Adrenal gland (tissue), 5 donors: ENCODE data around the gene TFDP1.

Experiments
- CTCF ChIP-seq, 6 experiments: fragments of 450-650 bp in 4 of 6; fragments of 200-600 bp in 2 of 6; sonication (generic) in 1 of 6; IDR thresholded peaks; 1 replicate in 5 of 6; 2 replicates in 1 of 6; pipeline versions ENCODE4 v1.5.1 to v1.8.0; 2016 to 2021; ENCODE audit warnings: antibody characterized with exemption in 6 of 6, mild to moderate bottlenecking in 2 of 6, moderate library complexity in 1 of 6
- POLR2A ChIP-seq, 2 donors: fragments of 450-650 bp; IDR thresholded peaks; one replicate each; pipeline ENCODE4 v1.6.1; 2017; ENCODE audit warnings: antibody characterized with exemption in 2 of 2, mild to moderate bottlenecking in 2 of 2, moderate library complexity in 1 of 2
- donor health status: DM: no; HTN: no; CAD: no.

- TF ChIP-seq CTCF (IDR thresholded peaks at IDR 0.05), result no peak
- TF ChIP-seq POLR2A (IDR thresholded peaks at IDR 0.05), result no peak
Observed at GRCh38 chr13:113632706-113633484, 48.3 kb downstream of the TFDP1 start.
